GM23248 (cell line): ENCODE measurements around the gene PRR5.

Experiments
- EZH2 ChIP-seq: fragments of 200-600 bp; sonication (generic); IDR thresholded peaks from 2 replicates; pipeline ENCODE4 v1.6.1; 2018; ENCODE audit warnings: antibody characterized with exemption, mild to moderate bottlenecking; ENCODE audit not compliant: insufficient read depth, poor library complexity, severe bottlenecking
- EZH2phosphoT487 ChIP-seq: fragments of 200-600 bp; sonication (generic); IDR thresholded peaks from 2 replicates; pipeline ENCODE4 v1.6.1; 2018; ENCODE audit warnings: antibody characterized with exemption, moderate library complexity, mild to moderate bottlenecking, low read depth; ENCODE audit not compliant: insufficient read depth

DNA sequence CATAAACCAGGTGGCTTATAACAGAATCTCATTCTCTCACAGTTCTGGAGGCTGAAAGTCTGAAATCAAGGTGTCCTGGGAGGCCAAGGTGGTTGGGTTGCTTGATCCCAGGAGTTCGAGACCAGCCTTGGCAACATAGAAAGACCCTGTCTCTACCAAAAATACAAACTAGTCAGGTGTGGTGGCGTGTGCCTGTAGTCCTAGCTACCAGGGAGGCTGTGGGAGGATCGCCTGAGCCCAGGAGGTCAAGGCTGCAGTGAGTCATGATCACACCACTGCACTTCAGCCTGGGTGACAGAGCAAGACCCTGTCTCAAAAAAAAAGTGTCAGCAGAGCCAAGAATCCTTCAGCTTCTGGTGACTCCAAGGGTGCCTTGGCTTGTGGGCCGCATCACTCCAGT lies 8.9 kb upstream of the PRR5 start:
- no peak for TF ChIP-seq EZH2
- no peak for TF ChIP-seq EZH2phosphoT487
